K562 (cell line): ENCODE measurements around the gene COL20A1. TPM values are rescaled to one million over a fixed set of nuclear protein-coding genes. Genes with fewer than 3 reads are reported as not detected.

Source experiments
- ATAC-seq: fragments of 200-7000 bp; cut with Tn5 transposase; 3 replicates; pipeline ENCODE4 v1.9.1; 2020; ENCODE audit warnings: moderate library complexity
- BruUV-seq: library from RNA; stranded (reverse); fragments of 400-500 nt; replicated peaks from 2 replicates; lab custom pipeline; 2021; lab: Mats Ljungman, UMichigan
- CTCF ChIA-PET: fragments of 300-600 bp; formaldehyde crosslinking; extraction: SDS; loops from one replicate; lab custom pipeline; 2021; ENCODE audit warnings: low intra/inter-chr PET ratio; lab: Yijun Ruan, JAX
- POLR2A ChIA-PET: fragments of 300-600, 350-650 bp; sonication (Branson Sonifier 250); formaldehyde crosslinking; extraction: SDS; loops from one replicate; lab custom pipeline; 2021; ENCODE audit warnings: antibody characterized with exemption, inconsistent platforms; lab: Yijun Ruan, JAX
- DNase-seq, 4 experiments: peaks; one replicate each; pipeline versions ENCODE4 v3.0.0 to v3.0.0-alpha.2; 2011 to 2018; ENCODE audit warnings: low spot score in 3 of 4, mixed read lengths in 3 of 4; ENCODE audit errors: extremely low read depth in 1 of 4
- FAIRE-seq: peaks from 2 replicates; lab custom pipeline; 2011; peaks lifted over from hg19 to GRCh38; lab: Jason Lieb, UNC
- H2AFZ ChIP-seq: 2 replicates; pipeline ENCODE4 v1.6.0; 2011; ENCODE audit warnings: low read depth, low read length, control low read depth, inconsistent platforms
- H3K27ac ChIP-seq: fragments of 200-600 bp; 3 replicates; pipeline ENCODE4 v1.8.0; 2011; ENCODE audit warnings: low read depth, mild to moderate bottlenecking, control low read depth, inconsistent platforms, low read length, moderate library complexity, mixed read lengths; ENCODE audit errors: extremely low read depth
- H3K27me3 ChIP-seq, 2 experiments: fragments of 300-600 bp in 1 of 2; 2 replicates in 1 of 2; 3 replicates in 1 of 2; pipeline versions ENCODE4 v1.6.0 to v1.8.0; 2011; ENCODE audit warnings: inconsistent platforms in 2 of 2, low read length in 2 of 2, mild to moderate bottlenecking in 1 of 2, mixed read lengths in 1 of 2, moderate library complexity in 1 of 2; ENCODE audit not compliant: control insufficient read depth in 2 of 2, insufficient read depth in 2 of 2
- H3K36me3 ChIP-seq: fragments of 300-600 bp; 3 replicates; pipeline ENCODE4 v1.8.0; 2011; ENCODE audit warnings: mild to moderate bottlenecking, low read length, inconsistent platforms; ENCODE audit not compliant: control insufficient read depth, insufficient read depth
- H3K4me1 ChIP-seq, 2 experiments: fragments of 200-600 bp in 1 of 2; replicated peaks in 1 of 2; 2 replicates in 1 of 2; 3 replicates in 1 of 2; pipeline versions ENCODE4 v1.5.1 to v1.8.0; 2011; ENCODE audit warnings: inconsistent platforms in 2 of 2, low read length in 2 of 2, mild to moderate bottlenecking in 1 of 2, mixed read lengths in 1 of 2, moderate library complexity in 1 of 2; ENCODE audit not compliant: control insufficient read depth in 2 of 2, insufficient read depth in 2 of 2
- H3K4me2 ChIP-seq: 2 replicates; pipeline ENCODE4 v1.6.1; 2011; ENCODE audit warnings: low read length, control low read depth, inconsistent platforms, mixed read lengths; ENCODE audit not compliant: insufficient read depth
- H3K4me3 ChIP-seq: fragments of 200-600 bp; sonication (generic), shearing (Covaris generic); 2 replicates; pipeline ENCODE4 v1.5.1; 2016; ENCODE audit warnings: control low read depth, inconsistent platforms
- H3K79me2 ChIP-seq: fragments of 200-600 bp; 3 replicates; pipeline ENCODE4 v1.8.0; 2011; ENCODE audit warnings: low read length, inconsistent platforms; ENCODE audit not compliant: control insufficient read depth, insufficient read depth
- H3K9ac ChIP-seq, 2 experiments: 2 replicates each; pipeline versions ENCODE4 v1.6.0 to v1.6.1; 2011; ENCODE audit warnings: low read depth in 2 of 2, low read length in 2 of 2, control low read depth in 1 of 2, inconsistent platforms in 1 of 2, mild to moderate bottlenecking in 1 of 2, mixed read lengths in 1 of 2; ENCODE audit not compliant: insufficient read depth in 1 of 2
- H3K9me1 ChIP-seq: one replicate; pipeline ENCODE4 v1.6.0; 2011; ENCODE audit warnings: inconsistent platforms, mild to moderate bottlenecking, low read length, moderate library complexity; ENCODE audit not compliant: control insufficient read depth, insufficient read depth
- H3K9me3 ChIP-seq: replicated peaks from 2 replicates; pipeline ENCODE4 v1.5.1; 2011; ENCODE audit warnings: low read depth, low read length, inconsistent platforms; ENCODE audit not compliant: control insufficient read depth, insufficient read depth
- H4K20me1 ChIP-seq: replicated peaks from 2 replicates; pipeline ENCODE4 v1.6.1; 2011; ENCODE audit warnings: low read length, inconsistent platforms, mixed read lengths; ENCODE audit not compliant: control insufficient read depth, insufficient read depth
- ASH1L ChIP-seq: fragments of 450-650 bp; IDR thresholded peaks from 2 replicates; pipeline ENCODE4 v1.6.1; 2018; ENCODE audit warnings: borderline replicate concordance, mild to moderate bottlenecking, low read depth; ENCODE audit not compliant: partially characterized antibody
- BDP1 ChIP-seq: IDR thresholded peaks from 3 replicates; pipeline ENCODE4 v1.6.1; 2011; ENCODE audit not compliant: insufficient read length, insufficient read depth
- NR4A1 ChIP-seq, 2 experiments: fragments of 250-450 bp in 1 of 2; fragments of 450-650 bp in 1 of 2; sonication (Bioruptor Pico) in 1 of 2; IDR thresholded peaks; 2 replicates each; pipeline versions ENCODE4 v1.4.0 to v1.6.1; 2016 to 2020; ENCODE audit warnings: mild to moderate bottlenecking in 2 of 2, missing compliant biosample characterization in 1 of 2, missing genetic modification characterization in 1 of 2, moderate library complexity in 1 of 2
- SMC3 ChIP-seq: conservative IDR thresholded peaks from 2 replicates; pipeline ENCODE4 v1.6.1; 2011; ENCODE audit warnings: low read depth, low read length, improper control_type of control experiment; ENCODE audit not compliant: insufficient read depth
- ZNF436 ChIP-seq: fragments of 250-450, 450-650 bp; sonication (Bioruptor Pico); formaldehyde crosslinking; IDR thresholded peaks from 2 replicates; pipeline ENCODE4 v1.7.0; 2020; ENCODE audit warnings: mild to moderate bottlenecking
- ZNF589 ChIP-seq: fragments of 200-800 bp; sonication (Bioruptor generic); IDR thresholded peaks from 2 replicates; pipeline ENCODE4 v1.6.1; 2016; ENCODE audit warnings: low read depth, missing genetic modification characterization, missing compliant biosample characterization
- WGBS: fragments of 100-300 bp; shearing (Covaris generic); methylation state at CpG from one replicate; pipeline ENCODE4 v1.1.6; 2016; ENCODE audit warnings: low coverage, mixed read lengths; ENCODE audit not compliant: insufficient coverage; ENCODE audit errors: missing lambda C conversion rate; 5-methylcytosine and 5-hydroxymethylcytosine counted together
- in situ Hi-C: fragments of 300-500 bp; cut with MboI; formaldehyde crosslinking; loops from 4 replicates; pipeline ENCODE4 v1.15.0; 2018; ENCODE audit warnings: inconsistent platforms, mixed read lengths
- intact Hi-C: fragments of 100-400 bp; cut with micrococcal nuclease; formaldehyde crosslinking; loops from 2 replicates; pipeline ENCODE4 v1.14.2; 2022
- polyA plus RNA-seq, 8 experiments: library from polyadenylated mRNA; depleted of rRNA in 4 of 8; stranded (reverse) in 5 of 8; unstranded in 3 of 8; fragments of >200 nt; fragmentation: Nextera tagmentation in 2 of 8; fragmentation: Illumina TruSeq in 1 of 8; extraction: Ambion mirVana in 2 of 8; extraction: Trizol in 1 of 8; gene quantifications; 2 replicates each; pipeline versions ENCODE4 v1.2.1 to v1.2.3, GENCODE V29; 2011 to 2014; ENCODE audit warnings: inconsistent platforms in 1 of 8, missing spikeins in 1 of 8
- total RNA-seq, 7 experiments: library from RNA; depleted of rRNA in 6 of 7; stranded (reverse); fragments of >200 nt in 6 of 7; fragmentation: Illumina TruSeq in 2 of 7; extraction: Trizol in 2 of 7; gene quantifications; 2 replicates each; pipeline versions ENCODE4 v1.2.1 to v1.2.3, GENCODE V29; 2011 to 2021; ENCODE audit warnings: low replicate concordance in 1 of 7
- TF ChIP-seq, protein P1 (sequence below): fragments of 450-650 bp; IDR thresholded peaks from 2 replicates; pipeline ENCODE4 v1.6.1; 2017; ENCODE audit warnings: antibody characterized with exemption

Gene COL20A1
- total and polyA plus RNA-seq, 9 of the 15 experiments (the other 6 are each of a cell fraction or from before 2014, with no cell fraction given), result not detected

GRCh38 chr20:63314566-63315239, 21.7 kb downstream of the COL20A1 start:
- no peak for TF ChIP-seq SMC3
- TF ChIP-seq ZNF436 (CRISPR knock-in tag), result no peak
- TF ChIP-seq ASH1L, result no peak
- TF ChIP-seq ZNF589 (CRISPR knock-in tag), result no peak
- no peak for TF ChIP-seq NR4A1 (CRISPR knock-in tag; IDR thresholded peaks at IDR 0.05)
- no peak for TF ChIP-seq NR4A1 (tag; IDR thresholded peaks at IDR 0.05)
- TF ChIP-seq, protein P1, sequence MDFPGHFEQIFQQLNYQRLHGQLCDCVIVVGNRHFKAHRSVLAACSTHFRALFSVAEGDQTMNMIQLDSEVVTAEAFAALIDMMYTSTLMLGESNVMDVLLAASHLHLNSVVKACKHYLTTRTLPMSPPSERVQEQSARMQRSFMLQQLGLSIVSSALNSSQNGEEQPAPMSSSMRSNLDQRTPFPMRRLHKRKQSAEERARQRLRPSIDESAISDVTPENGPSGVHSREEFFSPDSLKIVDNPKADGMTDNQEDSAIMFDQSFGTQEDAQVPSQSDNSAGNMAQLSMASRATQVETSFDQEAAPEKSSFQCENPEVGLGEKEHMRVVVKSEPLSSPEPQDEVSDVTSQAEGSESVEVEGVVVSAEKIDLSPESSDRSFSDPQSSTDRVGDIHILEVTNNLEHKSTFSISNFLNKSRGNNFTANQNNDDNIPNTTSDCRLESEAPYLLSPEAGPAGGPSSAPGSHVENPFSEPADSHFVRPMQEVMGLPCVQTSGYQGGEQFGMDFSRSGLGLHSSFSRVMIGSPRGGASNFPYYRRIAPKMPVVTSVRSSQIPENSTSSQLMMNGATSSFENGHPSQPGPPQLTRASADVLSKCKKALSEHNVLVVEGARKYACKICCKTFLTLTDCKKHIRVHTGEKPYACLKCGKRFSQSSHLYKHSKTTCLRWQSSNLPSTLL, result no peak
- TF ChIP-seq BDP1, result no peak
- Histone ChIP-seq H3K4me1 (peaks cover 0 to 52% of the 10 kb centered on the region in 2 experiments; a peak in 2 of 5 replicates), H3K27me3 (peaks cover 0 to 54% of the 10 kb centered on the region in 2 experiments; a peak in 2 of 5 replicates), H3K9ac (no peak overlapping the region), H3K4me2 (no peak overlapping the region), H3K79me2 (no peaks in the 10 kb centered on the region), H3K36me3 (no peaks in the 10 kb centered on the region), H3K9me1 (no peaks in the 10 kb centered on the region), H2AFZ (no peak overlapping the region), H3K4me3 (no peak overlapping the region), H4K20me1 (peaks cover 10% of the 10 kb centered on the region; the same call in 1 of the 2 replicates), H3K9me3 (no peaks in the 10 kb centered on the region), H3K27ac (no peak overlapping the region)
- 6% methylated on average over 10 of the region's 21 CpGs for WGBS
- no TSS peak for BruUV-seq
- FAIRE-seq (no peak), DNase-seq (no peak), ATAC-seq (no peak)
- POLR2A ChIA-PET, result interaction anchor here (0.6 kb wide), 1 partner anchor 14 kb away, joined by 3 read pairs; no protein-coding TSS in a partner anchor
- CTCF ChIA-PET, result no interaction called here
- in situ Hi-C loops, result no loop called here
- intact Hi-C loops, result no loop called here
